Thoracic aorta (tissue), 2 donors: Measurements from ENCODE around the gene CASS4. TPM values are rescaled to one million over a fixed set of nuclear protein-coding genes. Genes with fewer than 3 reads are reported as not detected.

Experiments
- ATAC-seq: fragments of 150-250 bp; one replicate; pipeline ENCODE4 v1.8.0; 2017; ENCODE audit warnings: low read depth; ENCODE audit not compliant: insufficient number of reproducible peaks, low FRiP score
- DNase-seq: peaks from one replicate; pipeline ENCODE4 v3.0.0-alpha.2; 2020; ENCODE audit warnings: low spot score
- H3K27ac ChIP-seq, 2 donors: fragments of 200-600 bp; sonication (generic); 1 replicate in 1 of 2; 2 replicates in 1 of 2; pipeline ENCODE4 v1.5.1; 2016; ENCODE audit warnings: mild to moderate bottlenecking in 2 of 2, moderate library complexity in 2 of 2
- H3K27me3 ChIP-seq: fragments of 200-600 bp; sonication (generic); replicated peaks from 2 replicates; pipeline ENCODE4 v1.6.0; 2016; ENCODE audit warnings: mild to moderate bottlenecking; ENCODE audit not compliant: insufficient read depth
- H3K36me3 ChIP-seq: fragments of 200-600 bp; sonication (generic); one replicate; pipeline ENCODE4 v1.5.1; 2016
- H3K4me1 ChIP-seq, 2 donors: fragments of 200-600 bp; sonication (generic); 1 replicate in 1 of 2; 2 replicates in 1 of 2; pipeline versions ENCODE4 v1.5.1 to v1.6.0; 2016; ENCODE audit warnings: low read depth in 2 of 2, mild to moderate bottlenecking in 1 of 2; ENCODE audit not compliant: control insufficient read depth in 1 of 2
- H3K4me3 ChIP-seq: fragments of 200-600 bp; sonication (generic); 2 replicates; pipeline ENCODE4 v1.5.1; 2016; ENCODE audit warnings: mild to moderate bottlenecking
- H3K9me3 ChIP-seq: fragments of 200-600 bp; sonication (generic); 2 replicates; pipeline ENCODE4 v1.5.1; 2016
- total RNA-seq, 2 donors: library from RNA; depleted of rRNA; stranded (reverse); fragments of >200 nt; gene quantifications; one replicate each; pipeline versions ENCODE4 v1.1.0 to v1.2.3, GENCODE V29; 2016
- TF ChIP-seq, protein P1 (sequence below): fragments of 200-600 bp; sonication (generic); IDR thresholded peaks from one replicate; pipeline ENCODE4 v1.5.1; 2019; ENCODE audit warnings: antibody characterized with exemption

The CASS4 gene
- total RNA-seq, 2 donors from 2014 or later: 3.0 to 3.1 TPM

DNA sequence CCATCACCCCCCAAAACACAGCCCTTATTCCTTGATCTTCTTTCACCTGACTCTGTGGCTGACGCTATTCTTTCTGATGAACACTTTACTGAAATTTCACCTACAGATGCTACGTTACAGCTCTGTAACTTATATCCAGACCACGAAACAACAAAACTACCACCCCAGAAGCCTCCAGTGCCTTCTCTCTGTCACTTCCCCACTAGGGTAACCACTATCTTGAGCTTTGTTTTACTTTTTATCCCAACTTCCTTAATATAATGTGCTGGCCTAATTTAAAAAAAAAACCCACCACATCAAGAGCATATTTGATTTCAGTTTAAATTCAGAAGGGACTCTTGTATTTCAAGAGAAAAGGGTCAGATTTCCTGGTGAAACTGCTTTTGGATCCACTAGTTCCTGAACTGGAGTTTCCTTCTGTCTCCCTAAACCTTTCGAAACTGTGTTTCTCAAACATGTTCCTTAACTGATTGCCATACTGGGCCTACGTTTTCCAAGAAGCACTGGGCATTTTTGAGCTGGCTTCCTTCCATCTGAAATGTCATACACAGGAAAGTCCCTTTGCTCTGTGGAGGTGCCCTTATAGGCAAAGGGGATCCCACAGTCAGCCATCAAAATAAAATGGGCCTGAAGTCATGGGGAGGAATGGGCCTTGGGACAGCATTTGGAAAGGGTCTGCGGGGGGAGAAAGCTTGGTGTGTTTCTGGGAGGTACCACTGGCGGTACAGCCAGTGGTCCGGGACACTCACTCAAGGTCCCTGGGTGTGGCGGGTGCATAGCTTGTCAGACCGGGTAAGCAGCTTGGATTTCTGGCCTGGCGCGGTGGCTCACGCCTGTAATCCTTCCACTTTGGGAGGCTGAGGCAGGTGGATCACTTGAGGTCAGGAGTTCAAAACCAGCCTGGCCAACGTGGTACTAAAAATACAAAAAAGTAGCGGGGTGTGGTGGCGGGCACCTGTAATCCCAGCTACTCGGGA is 30.6 kb downstream of the CASS4 start:
- Histone ChIP-seq H3K27ac (no peak overlapping the region), H3K36me3 (no peaks in the 10 kb centered on the region), H3K4me3 (no peak overlapping the region), H3K4me1 (no peaks in the 10 kb centered on the region), H3K27me3 (no peaks in the 10 kb centered on the region), H3K9me3 (no peaks in the 10 kb centered on the region)
- TF ChIP-seq, protein P1, sequence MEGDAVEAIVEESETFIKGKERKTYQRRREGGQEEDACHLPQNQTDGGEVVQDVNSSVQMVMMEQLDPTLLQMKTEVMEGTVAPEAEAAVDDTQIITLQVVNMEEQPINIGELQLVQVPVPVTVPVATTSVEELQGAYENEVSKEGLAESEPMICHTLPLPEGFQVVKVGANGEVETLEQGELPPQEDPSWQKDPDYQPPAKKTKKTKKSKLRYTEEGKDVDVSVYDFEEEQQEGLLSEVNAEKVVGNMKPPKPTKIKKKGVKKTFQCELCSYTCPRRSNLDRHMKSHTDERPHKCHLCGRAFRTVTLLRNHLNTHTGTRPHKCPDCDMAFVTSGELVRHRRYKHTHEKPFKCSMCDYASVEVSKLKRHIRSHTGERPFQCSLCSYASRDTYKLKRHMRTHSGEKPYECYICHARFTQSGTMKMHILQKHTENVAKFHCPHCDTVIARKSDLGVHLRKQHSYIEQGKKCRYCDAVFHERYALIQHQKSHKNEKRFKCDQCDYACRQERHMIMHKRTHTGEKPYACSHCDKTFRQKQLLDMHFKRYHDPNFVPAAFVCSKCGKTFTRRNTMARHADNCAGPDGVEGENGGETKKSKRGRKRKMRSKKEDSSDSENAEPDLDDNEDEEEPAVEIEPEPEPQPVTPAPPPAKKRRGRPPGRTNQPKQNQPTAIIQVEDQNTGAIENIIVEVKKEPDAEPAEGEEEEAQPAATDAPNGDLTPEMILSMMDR: no peak
- ATAC-seq (no peak), DNase-seq (no peak)

DNA sequence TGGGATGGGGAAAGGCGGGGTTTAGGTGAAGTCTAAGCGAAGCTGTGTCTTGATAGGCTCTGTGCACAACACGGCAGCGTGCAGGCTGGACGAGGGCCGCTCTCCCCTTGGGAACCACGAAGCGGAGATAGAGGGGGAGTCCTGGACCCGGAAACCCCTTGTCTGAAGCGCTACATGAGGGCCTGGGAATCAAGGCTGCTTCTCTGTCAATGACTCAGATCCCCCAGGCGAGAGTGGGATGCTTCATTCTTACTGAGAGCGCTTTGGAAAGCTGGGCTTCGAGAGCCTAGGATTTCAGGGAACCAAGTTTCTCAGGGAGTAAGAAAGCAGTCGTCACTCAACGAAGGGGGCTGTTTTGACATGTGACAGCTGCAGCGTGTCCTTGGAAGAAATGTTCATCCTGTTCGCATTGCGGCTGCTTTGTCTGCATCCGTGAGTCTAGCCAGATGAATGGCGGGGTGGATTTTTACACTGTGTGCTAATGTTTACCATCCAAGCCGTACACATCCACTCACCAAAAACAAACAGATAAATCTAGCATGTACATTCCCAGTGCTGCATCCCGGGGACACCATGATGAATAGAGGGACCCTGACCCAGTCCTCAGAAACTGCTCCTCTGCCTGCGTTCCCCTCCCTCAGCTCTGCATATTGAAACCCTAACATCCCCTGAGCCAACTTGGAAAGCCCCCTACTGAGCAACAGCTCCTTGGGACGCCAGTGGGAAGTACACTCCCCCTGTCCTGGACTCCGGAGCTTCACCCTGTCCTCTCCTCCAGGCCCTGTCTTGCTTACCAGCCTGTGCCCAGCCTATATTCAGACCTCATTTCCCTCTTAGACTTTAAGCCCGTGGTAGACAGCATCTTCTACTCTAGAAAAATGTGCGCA is 31.8 kb downstream of the CASS4 start:
- Histone ChIP-seq H3K27ac (no peak overlapping the region), H3K27me3 (no peaks in the 10 kb centered on the region), H3K4me3 (no peak overlapping the region), H3K36me3 (no peaks in the 10 kb centered on the region), H3K9me3 (no peaks in the 10 kb centered on the region), H3K4me1 (no peaks in the 10 kb centered on the region)
- no peak for ATAC-seq
- DNase-seq: no peak
- TF ChIP-seq, protein P1: no peak

DNA sequence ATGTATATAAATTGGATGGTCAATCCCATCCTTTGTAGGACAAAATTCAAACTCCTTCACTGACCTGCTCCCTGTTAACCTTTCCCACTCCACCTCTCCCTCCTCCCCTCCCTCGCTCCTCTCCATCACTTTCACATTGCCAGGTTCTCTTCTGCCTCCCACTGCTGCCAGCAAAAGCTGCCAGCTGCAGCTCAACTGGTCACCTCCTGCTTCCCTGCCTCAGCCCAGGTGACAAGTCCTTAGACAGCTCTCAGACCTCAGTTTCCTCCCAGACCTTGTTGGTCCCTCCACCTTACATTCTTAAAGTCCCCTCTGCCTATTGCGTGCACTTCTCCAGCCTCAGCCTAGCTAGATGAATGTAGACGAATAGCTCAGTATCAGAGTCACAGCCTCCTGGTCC is 33.1 kb downstream of the CASS4 start:
- H3K27me3 ChIP-seq: no peaks in the 10 kb centered on the region
- no peaks in the 10 kb centered on the region for H3K36me3 ChIP-seq
- H3K27ac ChIP-seq: no peak overlapping the region
- no peaks in the 10 kb centered on the region for H3K4me1 ChIP-seq
- no peaks in the 10 kb centered on the region for H3K9me3 ChIP-seq
- ATAC-seq (no peak), DNase-seq (no peak)
- TF ChIP-seq, protein P1: no peak
- H3K4me3 ChIP-seq: no peak overlapping the region

DNA sequence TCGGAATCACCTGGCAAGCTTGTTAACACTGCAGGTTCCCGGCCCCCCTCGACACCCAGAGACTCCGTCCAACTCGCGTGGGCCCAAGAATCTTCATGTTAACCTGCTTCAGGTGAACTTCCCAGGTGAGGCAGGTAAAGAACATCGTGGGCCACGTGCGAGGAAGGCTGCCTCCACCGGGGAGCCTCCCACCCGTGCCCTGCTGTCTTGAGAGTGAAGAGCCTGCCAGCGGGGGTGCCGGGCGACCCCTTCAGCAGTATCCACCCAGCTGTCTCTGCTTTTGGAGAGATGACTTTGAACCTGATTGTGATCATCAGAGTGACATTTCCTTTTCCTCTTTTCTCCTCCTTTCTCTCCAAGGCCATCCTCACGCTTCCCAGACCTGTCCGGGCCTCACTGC is 33.5 kb downstream of the CASS4 start:
- DNase-seq (no peak), ATAC-seq (no peak)
- no peak overlapping the region for H3K27ac ChIP-seq
- TF ChIP-seq, protein P1: no peak
- no peaks in the 10 kb centered on the region for H3K27me3 ChIP-seq
- H3K9me3 ChIP-seq: no peaks in the 10 kb centered on the region
- no peaks in the 10 kb centered on the region for H3K36me3 ChIP-seq
- H3K4me1 ChIP-seq: no peaks in the 10 kb centered on the region
- H3K4me3 ChIP-seq: no peak overlapping the region

DNA sequence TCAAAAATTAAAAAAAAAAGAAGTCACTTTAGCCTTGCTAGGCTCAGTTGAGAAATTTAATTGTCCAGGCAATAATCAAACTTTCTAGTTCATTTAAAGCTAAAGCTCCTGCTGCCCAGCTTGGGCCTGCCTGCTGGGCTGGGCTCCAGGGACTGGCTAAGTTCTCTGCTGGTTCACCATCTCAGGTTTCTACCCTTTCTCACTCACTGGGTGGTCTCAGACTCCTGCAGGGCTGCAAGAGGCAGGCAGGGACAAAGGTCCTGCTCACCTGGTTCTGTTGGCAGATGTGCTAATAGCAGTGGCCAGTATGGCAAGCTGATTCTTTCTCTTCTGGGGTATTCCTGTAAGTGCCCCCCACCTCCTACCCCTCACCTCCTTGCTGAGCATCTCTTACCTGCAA is 35.2 kb downstream of the CASS4 start:
- DNase-seq: no peak
- H3K4me1 ChIP-seq: no peaks in the 10 kb centered on the region
- TF ChIP-seq, protein P1: no peak
- ATAC-seq: no peak
- H3K4me3 ChIP-seq: no peak overlapping the region
- H3K9me3 ChIP-seq: no peaks in the 10 kb centered on the region
- H3K27ac ChIP-seq: no peak overlapping the region
- no peaks in the 10 kb centered on the region for H3K27me3 ChIP-seq
- no peaks in the 10 kb centered on the region for H3K36me3 ChIP-seq
